IMR-90 (cell line): ENCODE data around the gene SCFD1. TPM values are rescaled to one million over a fixed set of nuclear protein-coding genes. Genes with fewer than 3 reads are reported as not detected.

Source experiments
- ATAC-seq: fragments of 200-7000 bp; cut with Tn5 transposase; 2 replicates; pipeline ENCODE4 v1.9.1; 2020; ENCODE audit warnings: low read depth, mild to moderate bottlenecking, moderate library complexity
- BruUV-seq: library from RNA; stranded (reverse); fragments of 400-500 nt; replicated peaks from 2 replicates; lab custom pipeline; 2021; lab: Mats Ljungman, UMichigan
- CTCF ChIA-PET: fragments of 300-600 bp; formaldehyde crosslinking; extraction: SDS; loops from one replicate; lab custom pipeline; 2021; ENCODE audit warnings: antibody characterized with exemption; lab: Yijun Ruan, JAX
- POLR2A ChIA-PET: fragments of 300-600 bp; sonication (Branson Sonifier 250); formaldehyde crosslinking; loops from one replicate; lab custom pipeline; 2022; ENCODE audit warnings: antibody characterized with exemption; ENCODE audit not compliant: unreplicated experiment; lab: Charles Lee
- DNase-seq: peaks from one replicate; pipeline ENCODE4 v3.0.0; 2013
- H2AFZ ChIP-seq: replicated peaks from 2 replicates; pipeline ENCODE3; 2013; ENCODE audit warnings: low read length, mild to moderate bottlenecking; ENCODE audit not compliant: poor library complexity
- H2AK5ac ChIP-seq: 2 replicates; pipeline ENCODE4 v1.6.1; 2013; ENCODE audit warnings: low read depth, low read length, inconsistent platforms
- H2AK9ac ChIP-seq: replicated peaks from 2 replicates; pipeline ENCODE3; 2013; ENCODE audit warnings: mild to moderate bottlenecking, low read depth, low read length, moderate library complexity; ENCODE audit not compliant: poor library complexity
- H2BK120ac ChIP-seq: 2 replicates; pipeline ENCODE4 v1.6.1; 2013; ENCODE audit warnings: low read depth, low read length, inconsistent platforms
- H2BK15ac ChIP-seq: 3 replicates; pipeline ENCODE4 v1.6.1; 2013; ENCODE audit warnings: low read depth, low read length, inconsistent platforms
- H2BK20ac ChIP-seq: 2 replicates; pipeline ENCODE4 v1.6.1; 2013; ENCODE audit warnings: low read depth, mild to moderate bottlenecking, inconsistent platforms, low read length, moderate library complexity
- H2BK5ac ChIP-seq: 2 replicates; pipeline ENCODE4 v1.6.1; 2013; ENCODE audit warnings: mild to moderate bottlenecking, low read depth, low read length, inconsistent platforms; ENCODE audit not compliant: poor library complexity, severe bottlenecking
- H3K14ac ChIP-seq: replicated peaks from 2 replicates; pipeline ENCODE4 v1.6.1; 2013; ENCODE audit warnings: low read depth, low read length, inconsistent platforms
- H3K18ac ChIP-seq: 2 replicates; pipeline ENCODE4 v1.6.1; 2013; ENCODE audit warnings: low read depth, low read length, control low read depth
- H3K23ac ChIP-seq: 2 replicates; pipeline ENCODE4 v1.6.1; 2013; ENCODE audit warnings: low read depth, low read length, inconsistent platforms
- H3K27ac ChIP-seq: 2 replicates; pipeline ENCODE4 v1.5.1; 2013; ENCODE audit warnings: mild to moderate bottlenecking, control low read depth, low read length; ENCODE audit not compliant: insufficient read depth
- H3K27me3 ChIP-seq: 2 replicates; pipeline ENCODE4 v1.6.1; 2013; ENCODE audit warnings: low read length; ENCODE audit not compliant: control insufficient read depth, insufficient read depth
- H3K36me3 ChIP-seq: 2 replicates; pipeline ENCODE4 v1.6.1; 2013; ENCODE audit warnings: low read length, mixed read lengths; ENCODE audit not compliant: control insufficient read depth, insufficient read depth
- H3K4ac ChIP-seq: 2 replicates; pipeline ENCODE4 v1.6.1; 2013; ENCODE audit warnings: low read depth, low read length, inconsistent platforms
- H3K4me1 ChIP-seq: 2 replicates; pipeline ENCODE4 v1.6.1; 2013; ENCODE audit warnings: low read length, mixed read lengths; ENCODE audit not compliant: control insufficient read depth, insufficient read depth
- H3K4me2 ChIP-seq: 2 replicates; pipeline ENCODE4 v1.6.1; 2013; ENCODE audit warnings: low read depth, mild to moderate bottlenecking, control low read depth, low read length, moderate library complexity
- H3K4me3 ChIP-seq: 2 replicates; pipeline ENCODE4 v1.5.1; 2013; ENCODE audit warnings: low read depth, mild to moderate bottlenecking, control low read depth, low read length, moderate library complexity; ENCODE audit not compliant: insufficient read depth
- H3K56ac ChIP-seq: 2 replicates; pipeline ENCODE4 v1.6.1; 2013; ENCODE audit warnings: low read length, inconsistent platforms; ENCODE audit not compliant: insufficient read depth; ENCODE audit errors: extremely low read depth
- H3K79me1 ChIP-seq, 2 experiments: 2 replicates each; pipeline ENCODE4 v1.6.1; 2013; ENCODE audit warnings: low read length in 2 of 2, inconsistent platforms in 1 of 2, low read depth in 1 of 2
- H3K9ac ChIP-seq: 2 replicates; pipeline ENCODE4 v1.6.1; 2013; ENCODE audit warnings: low read depth, low read length, control low read depth
- H3K9me1 ChIP-seq: 2 replicates; pipeline ENCODE4 v1.6.1; 2013; ENCODE audit warnings: low read length, inconsistent platforms; ENCODE audit not compliant: insufficient read depth
- H3K9me3 ChIP-seq: 2 replicates; pipeline ENCODE4 v1.6.1; 2013; ENCODE audit warnings: low read length; ENCODE audit not compliant: control insufficient read depth, insufficient read depth
- H4K20me1 ChIP-seq: 2 replicates; pipeline ENCODE4 v1.6.1; 2013; ENCODE audit warnings: low read length, inconsistent platforms; ENCODE audit not compliant: insufficient read depth
- H4K5ac ChIP-seq: 2 replicates; pipeline ENCODE4 v1.6.1; 2013; ENCODE audit warnings: mild to moderate bottlenecking, low read depth, low read length, control low read depth
- H4K8ac ChIP-seq, 2 experiments: 2 replicates each; pipeline ENCODE4 v1.6.1; 2013; ENCODE audit warnings: low read depth in 2 of 2, low read length in 2 of 2, control low read depth in 1 of 2, inconsistent platforms in 1 of 2
- H4K91ac ChIP-seq: 2 replicates; pipeline ENCODE4 v1.6.1; 2013; ENCODE audit warnings: low read depth, low read length, inconsistent platforms; ENCODE audit not compliant: insufficient read depth
- BHLHE40 ChIP-seq: fragments of 150-350 bp; IDR thresholded peaks from 2 replicates; pipeline ENCODE4 v1.6.1; 2016; ENCODE audit warnings: mild to moderate bottlenecking, low read depth, low read length
- CTCF ChIP-seq: conservative IDR thresholded peaks from 2 replicates; pipeline ENCODE4 v1.5.1; 2012; ENCODE audit warnings: mild to moderate bottlenecking, low read depth, low read length, improper control_type of control experiment
- FOS ChIP-seq: fragments of 150-350 bp; IDR thresholded peaks from 2 replicates; pipeline ENCODE4 v1.6.1; 2016; ENCODE audit warnings: low read depth, low read length
- MXI1 ChIP-seq: IDR thresholded peaks from 2 replicates; pipeline ENCODE4 v1.6.1; 2012; ENCODE audit warnings: low read depth, mild to moderate bottlenecking, low read length, moderate library complexity, borderline replicate concordance
- NFE2L2 ChIP-seq: fragments of 150-350 bp; IDR thresholded peaks from 2 replicates; pipeline ENCODE4 v1.6.1; 2016; ENCODE audit warnings: low read depth, mild to moderate bottlenecking, low read length
- WGBS, 2 experiments: methylation state at CpG; one replicate each; pipeline versions ENCODE4 v1.1.5 to v1.1.7; 2013; ENCODE audit warnings: missing lambda C conversion rate in 2 of 2; ENCODE audit not compliant: insufficient read length in 1 of 2; ENCODE audit errors: extremely low coverage in 2 of 2; 5-methylcytosine and 5-hydroxymethylcytosine counted together
- dilution Hi-C: fragments of 300-500 bp; cut with HindIII; formaldehyde crosslinking; loops from one replicate; pipeline ENCODE4 v1.14.3; 2018; ENCODE audit warnings: low sequenced_read_pairs; ENCODE audit not compliant: unreplicated experiment
- in situ Hi-C: fragments of 300-500 bp; cut with MboI; formaldehyde crosslinking; loops from 3 replicates; pipeline ENCODE4 v1.14.3; 2019; ENCODE audit warnings: low sequenced_read_pairs, inconsistent platforms, mixed read lengths
- intact Hi-C: fragments of 100-400 bp; cut with micrococcal nuclease; formaldehyde crosslinking; loops from 2 replicates; pipeline ENCODE4 v1.10.0; 2022
- polyA plus RNA-seq, 3 experiments: library from polyadenylated mRNA; depleted of rRNA; stranded (reverse); fragments of >200 nt; gene quantifications; 2 replicates each; pipeline ENCODE4 v1.2.3, GENCODE V29; 2012; ENCODE audit warnings: low replicate concordance in 1 of 3
- total RNA-seq: library from RNA; depleted of rRNA; stranded (reverse); fragments of >200 nt; gene quantifications from 2 replicates; pipeline ENCODE4 v1.2.3, GENCODE V29; 2012

Gene SCFD1
- total and polyA plus RNA-seq, 2 of the 4 experiments (the other 2 are of a cell fraction) = 51.4 to 74.0 TPM

GRCh38 chr14:30681752-30682355 lies 59.7 kb downstream of the SCFD1 start:
- in situ Hi-C loops (no loop called here), dilution Hi-C loops (no loop called here), intact Hi-C loops (no loop called here)
- H3K23ac ChIP-seq = no peak overlapping the region
- H2BK20ac ChIP-seq = no peak overlapping the region
- no peaks in the 10 kb centered on the region for H3K4me1 ChIP-seq
- H3K27ac ChIP-seq = no peak overlapping the region
- H3K56ac ChIP-seq = no peak overlapping the region
- TF ChIP-seq BHLHE40 = no peak
- peak; percentile 39 for TF ChIP-seq CTCF
- no peak for TF ChIP-seq FOS
- TF ChIP-seq MXI1 = no peak
- no peak for TF ChIP-seq NFE2L2
- no peaks in the 10 kb centered on the region for H3K27me3 ChIP-seq
- H4K5ac ChIP-seq = no peak overlapping the region
- no peak overlapping the region for H2BK15ac ChIP-seq
- H2BK5ac ChIP-seq = no peak overlapping the region
- no peak overlapping the region for H3K4me2 ChIP-seq
- no peak overlapping the region for H3K4me3 ChIP-seq
- H4K8ac ChIP-seq = no peak overlapping the region
- ATAC-seq (no peak), DNase-seq (peak; percentile 14)
- no peak overlapping the region for H2AFZ ChIP-seq
- H2AK9ac ChIP-seq = no peak overlapping the region
- H3K14ac ChIP-seq = no peak overlapping the region
- POLR2A ChIA-PET = no interaction called here
- no peak overlapping the region for H2BK120ac ChIP-seq
- 0 out of 2 replicates have a peak, but pooled peaks cover 2% of the 10 kb centered on the region for H3K9me3 ChIP-seq
- WGBS, 2 experiments = no CpG with 5 or more reads among the region's 2 CpGs
- CTCF ChIA-PET = no interaction called here
- BruUV-seq = no TSS peak
- H3K18ac ChIP-seq = no peak overlapping the region
- no peak overlapping the region for H3K9ac ChIP-seq
- H3K36me3 ChIP-seq = peaks cover 14% of the 10 kb centered on the region
- H2AK5ac ChIP-seq = no peak overlapping the region
- H3K79me1 ChIP-seq = peaks cover 11 to 15% of the 10 kb centered on the region in 2 experiments
- no peak overlapping the region for H3K4ac ChIP-seq
- no peaks in the 10 kb centered on the region; the same call in 1 of the 2 replicates for H3K9me1 ChIP-seq
- H4K91ac ChIP-seq = no peak overlapping the region
- H4K20me1 ChIP-seq = no peaks in the 10 kb centered on the region
